Neural cell (in vitro differentiated cells): ENCODE results near the gene AQP2. TPM values are rescaled to one million over a fixed set of nuclear protein-coding genes. Genes with fewer than 3 reads are reported as not detected.

Experiments
- H2AFZ ChIP-seq: fragments of 200-600, 300-800 bp; sonication (generic), shearing (Covaris generic); 2 replicates; pipeline ENCODE4 v1.6.0; 2014; ENCODE audit warnings: low read depth, mild to moderate bottlenecking, antibody characterized with exemption, low read length, moderate library complexity
- H3F3A ChIP-seq: fragments of 200-600 bp; shearing (Covaris generic); 2 replicates; pipeline ENCODE4 v1.6.1; 2016; ENCODE audit warnings: mild to moderate bottlenecking, moderate library complexity, mixed read lengths, antibody characterized with exemption, low read length; ENCODE audit not compliant: insufficient read depth, poor library complexity, severe bottlenecking
- H3K27ac ChIP-seq: fragments of 200-600, 300-800 bp; sonication (generic), shearing (Covaris generic); 2 replicates; pipeline ENCODE4 v1.5.1; 2014; ENCODE audit warnings: mild to moderate bottlenecking, low read length, moderate library complexity
- H3K27me3 ChIP-seq: fragments of 300-800, 200-600 bp; sonication (generic), shearing (Covaris generic); 2 replicates; pipeline ENCODE4 v1.6.0; 2014; ENCODE audit warnings: mild to moderate bottlenecking, low read depth, low read length, moderate library complexity; ENCODE audit not compliant: insufficient read depth
- H3K36me3 ChIP-seq: fragments of 300-800, 200-600 bp; sonication (generic), shearing (Covaris generic); 2 replicates; pipeline ENCODE4 v1.5.1; 2014; ENCODE audit warnings: mild to moderate bottlenecking, antibody characterized with exemption, low read length, moderate library complexity; ENCODE audit not compliant: insufficient read depth
- H3K4me2 ChIP-seq: fragments of 300-800, 200-600 bp; sonication (generic), shearing (Covaris generic); 2 replicates; pipeline ENCODE4 v1.6.0; 2014; ENCODE audit warnings: mild to moderate bottlenecking, low read length
- H3K4me3 ChIP-seq: fragments of 300-800, 200-600 bp; sonication (generic), shearing (Covaris generic); 2 replicates; pipeline ENCODE4 v1.5.1; 2014; ENCODE audit warnings: mild to moderate bottlenecking, low read length, moderate library complexity
- H3K79me2 ChIP-seq: fragments of 200-600 bp; shearing (Covaris generic); replicated peaks from 2 replicates; pipeline ENCODE4 v1.6.0; 2014; ENCODE audit warnings: mild to moderate bottlenecking, low read length, moderate library complexity; ENCODE audit not compliant: insufficient read depth
- H3K9ac ChIP-seq: fragments of 300-800, 200-600 bp; sonication (generic), shearing (Covaris generic); 2 replicates; pipeline ENCODE4 v1.6.1; 2016; ENCODE audit warnings: mild to moderate bottlenecking, low read length, mixed read lengths
- H3K9me2 ChIP-seq: fragments of 200-600 bp; shearing (Covaris generic); 2 replicates; pipeline ENCODE4 v1.6.1; 2016; ENCODE audit warnings: mild to moderate bottlenecking, low read length, mixed read lengths; ENCODE audit not compliant: insufficient read depth
- H3K9me3 ChIP-seq: fragments of 200-600, 300-800 bp; sonication (generic), shearing (Covaris generic); 2 replicates; pipeline ENCODE4 v1.6.1; 2016; ENCODE audit warnings: mild to moderate bottlenecking, mixed run types, low read length, moderate library complexity, mixed read lengths
- H4K20me1 ChIP-seq: fragments of 200-600 bp; shearing (Covaris generic); 2 replicates; pipeline ENCODE4 v1.6.1; 2016; ENCODE audit warnings: mild to moderate bottlenecking, mixed run types; ENCODE audit not compliant: insufficient read depth
- EP300 ChIP-seq: fragments of 450-650 bp; conservative IDR thresholded peaks from 2 replicates; pipeline ENCODE4 v1.6.1; 2014; ENCODE audit warnings: antibody characterized with exemption, mild to moderate bottlenecking, moderate library complexity; ENCODE audit not compliant: poor library complexity, severe bottlenecking
- EZH2 ChIP-seq: fragments of 200-600, 300-800 bp; shearing (Covaris generic), sonication (generic); IDR thresholded peaks from 2 replicates; pipeline ENCODE4 v1.6.1; 2014; ENCODE audit warnings: antibody characterized with exemption, low read length, borderline replicate concordance, mild to moderate bottlenecking; ENCODE audit not compliant: insufficient read depth, poor library complexity, severe bottlenecking
- MXI1 ChIP-seq: fragments of 450-650 bp; conservative IDR thresholded peaks from 2 replicates; pipeline ENCODE4 v1.6.1; 2014; ENCODE audit warnings: antibody characterized with exemption, mild to moderate bottlenecking; ENCODE audit not compliant: poor library complexity, severe bottlenecking
- POLR2AphosphoS5 ChIP-seq: IDR thresholded peaks from 2 replicates; pipeline ENCODE4 v1.6.1; 2012
- RAD21 ChIP-seq: fragments of 450-650 bp; conservative IDR thresholded peaks from 2 replicates; pipeline ENCODE4 v1.6.1; 2014; ENCODE audit warnings: antibody characterized with exemption, mild to moderate bottlenecking, moderate library complexity
- SMC3 ChIP-seq: fragments of 450-650 bp; conservative IDR thresholded peaks from 2 replicates; pipeline ENCODE4 v1.6.1; 2014; ENCODE audit warnings: antibody characterized with exemption, mild to moderate bottlenecking, moderate library complexity; ENCODE audit not compliant: poor library complexity
- TAF1 ChIP-seq: IDR thresholded peaks from 2 replicates; pipeline ENCODE4 v1.6.1; 2012; ENCODE audit warnings: low read depth
- polyA plus RNA-seq: library from polyadenylated mRNA; depleted of rRNA; stranded (reverse); fragments of >200 nt; gene quantifications from 2 replicates; pipeline ENCODE4 v1.2.3, GENCODE V29; 2014
- TF ChIP-seq, protein P1 (sequence below): IDR thresholded peaks from 2 replicates; pipeline ENCODE4 v1.6.1; 2012; ENCODE audit warnings: borderline replicate concordance
- TF ChIP-seq, protein P2 (sequence below): fragments of 450-650 bp; IDR thresholded peaks from 2 replicates; pipeline ENCODE4 v1.5.1; 2014; ENCODE audit warnings: antibody characterized with exemption, mild to moderate bottlenecking, moderate library complexity; ENCODE audit not compliant: poor library complexity, severe bottlenecking

AQP2 gene
- polyA plus RNA-seq, 1 donor from 2014 or later = not detected

DNA sequence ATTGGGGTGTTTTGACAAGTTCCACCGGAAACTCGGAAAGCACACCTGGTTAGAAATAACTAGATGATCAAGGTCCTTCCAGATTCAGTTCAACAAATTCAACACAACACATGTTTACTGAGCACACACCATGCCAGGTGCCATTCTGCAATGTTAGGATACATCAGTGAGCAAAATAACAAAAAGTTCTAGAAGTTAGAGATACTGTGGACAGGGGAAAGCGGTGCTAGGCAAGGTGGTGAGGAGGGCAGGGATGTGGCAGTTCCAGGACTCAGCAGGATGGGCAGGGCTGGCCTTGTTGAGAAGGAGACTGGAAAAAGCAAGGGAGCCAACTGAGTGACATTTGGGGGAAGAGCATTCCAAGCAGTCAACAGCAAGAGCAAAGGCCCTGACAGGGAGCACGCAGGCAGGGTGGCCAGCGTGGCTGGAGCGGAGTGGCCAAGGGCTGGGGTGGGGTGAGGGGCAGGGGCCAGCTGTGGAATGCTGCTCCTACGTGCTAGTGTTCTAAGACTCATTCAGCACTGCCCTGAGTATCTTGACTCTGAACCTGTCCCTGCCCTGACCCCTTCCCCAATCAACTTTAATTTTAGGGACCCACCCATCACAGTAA lies 27.4 kb upstream of the AQP2 start:
- Histone ChIP-seq H3K36me3 (no peaks in the 10 kb centered on the region), H3K9me2 (no peaks in the 10 kb centered on the region), H3K27me3 (no peaks in the 10 kb centered on the region), H3F3A (no peaks in the 10 kb centered on the region), H3K4me3 (no peak overlapping the region), H3K9ac (no peak overlapping the region), H3K79me2 (no peaks in the 10 kb centered on the region), H2AFZ (no peak overlapping the region), H4K20me1 (no peaks in the 10 kb centered on the region), H3K4me2 (no peak overlapping the region), H3K27ac (no peak overlapping the region), H3K9me3 (no peaks in the 10 kb centered on the region)
- TF ChIP-seq TAF1 (no peak), EP300 (no peak), EZH2 (no peak), POLR2AphosphoS5 (no peak), MXI1 (no peak), RAD21 (no peak)
- TF ChIP-seq, protein P1, sequence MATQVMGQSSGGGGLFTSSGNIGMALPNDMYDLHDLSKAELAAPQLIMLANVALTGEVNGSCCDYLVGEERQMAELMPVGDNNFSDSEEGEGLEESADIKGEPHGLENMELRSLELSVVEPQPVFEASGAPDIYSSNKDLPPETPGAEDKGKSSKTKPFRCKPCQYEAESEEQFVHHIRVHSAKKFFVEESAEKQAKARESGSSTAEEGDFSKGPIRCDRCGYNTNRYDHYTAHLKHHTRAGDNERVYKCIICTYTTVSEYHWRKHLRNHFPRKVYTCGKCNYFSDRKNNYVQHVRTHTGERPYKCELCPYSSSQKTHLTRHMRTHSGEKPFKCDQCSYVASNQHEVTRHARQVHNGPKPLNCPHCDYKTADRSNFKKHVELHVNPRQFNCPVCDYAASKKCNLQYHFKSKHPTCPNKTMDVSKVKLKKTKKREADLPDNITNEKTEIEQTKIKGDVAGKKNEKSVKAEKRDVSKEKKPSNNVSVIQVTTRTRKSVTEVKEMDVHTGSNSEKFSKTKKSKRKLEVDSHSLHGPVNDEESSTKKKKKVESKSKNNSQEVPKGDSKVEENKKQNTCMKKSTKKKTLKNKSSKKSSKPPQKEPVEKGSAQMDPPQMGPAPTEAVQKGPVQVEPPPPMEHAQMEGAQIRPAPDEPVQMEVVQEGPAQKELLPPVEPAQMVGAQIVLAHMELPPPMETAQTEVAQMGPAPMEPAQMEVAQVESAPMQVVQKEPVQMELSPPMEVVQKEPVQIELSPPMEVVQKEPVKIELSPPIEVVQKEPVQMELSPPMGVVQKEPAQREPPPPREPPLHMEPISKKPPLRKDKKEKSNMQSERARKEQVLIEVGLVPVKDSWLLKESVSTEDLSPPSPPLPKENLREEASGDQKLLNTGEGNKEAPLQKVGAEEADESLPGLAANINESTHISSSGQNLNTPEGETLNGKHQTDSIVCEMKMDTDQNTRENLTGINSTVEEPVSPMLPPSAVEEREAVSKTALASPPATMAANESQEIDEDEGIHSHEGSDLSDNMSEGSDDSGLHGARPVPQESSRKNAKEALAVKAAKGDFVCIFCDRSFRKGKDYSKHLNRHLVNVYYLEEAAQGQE = no peak
- TF ChIP-seq, protein P2, sequence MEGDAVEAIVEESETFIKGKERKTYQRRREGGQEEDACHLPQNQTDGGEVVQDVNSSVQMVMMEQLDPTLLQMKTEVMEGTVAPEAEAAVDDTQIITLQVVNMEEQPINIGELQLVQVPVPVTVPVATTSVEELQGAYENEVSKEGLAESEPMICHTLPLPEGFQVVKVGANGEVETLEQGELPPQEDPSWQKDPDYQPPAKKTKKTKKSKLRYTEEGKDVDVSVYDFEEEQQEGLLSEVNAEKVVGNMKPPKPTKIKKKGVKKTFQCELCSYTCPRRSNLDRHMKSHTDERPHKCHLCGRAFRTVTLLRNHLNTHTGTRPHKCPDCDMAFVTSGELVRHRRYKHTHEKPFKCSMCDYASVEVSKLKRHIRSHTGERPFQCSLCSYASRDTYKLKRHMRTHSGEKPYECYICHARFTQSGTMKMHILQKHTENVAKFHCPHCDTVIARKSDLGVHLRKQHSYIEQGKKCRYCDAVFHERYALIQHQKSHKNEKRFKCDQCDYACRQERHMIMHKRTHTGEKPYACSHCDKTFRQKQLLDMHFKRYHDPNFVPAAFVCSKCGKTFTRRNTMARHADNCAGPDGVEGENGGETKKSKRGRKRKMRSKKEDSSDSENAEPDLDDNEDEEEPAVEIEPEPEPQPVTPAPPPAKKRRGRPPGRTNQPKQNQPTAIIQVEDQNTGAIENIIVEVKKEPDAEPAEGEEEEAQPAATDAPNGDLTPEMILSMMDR = no peak

DNA sequence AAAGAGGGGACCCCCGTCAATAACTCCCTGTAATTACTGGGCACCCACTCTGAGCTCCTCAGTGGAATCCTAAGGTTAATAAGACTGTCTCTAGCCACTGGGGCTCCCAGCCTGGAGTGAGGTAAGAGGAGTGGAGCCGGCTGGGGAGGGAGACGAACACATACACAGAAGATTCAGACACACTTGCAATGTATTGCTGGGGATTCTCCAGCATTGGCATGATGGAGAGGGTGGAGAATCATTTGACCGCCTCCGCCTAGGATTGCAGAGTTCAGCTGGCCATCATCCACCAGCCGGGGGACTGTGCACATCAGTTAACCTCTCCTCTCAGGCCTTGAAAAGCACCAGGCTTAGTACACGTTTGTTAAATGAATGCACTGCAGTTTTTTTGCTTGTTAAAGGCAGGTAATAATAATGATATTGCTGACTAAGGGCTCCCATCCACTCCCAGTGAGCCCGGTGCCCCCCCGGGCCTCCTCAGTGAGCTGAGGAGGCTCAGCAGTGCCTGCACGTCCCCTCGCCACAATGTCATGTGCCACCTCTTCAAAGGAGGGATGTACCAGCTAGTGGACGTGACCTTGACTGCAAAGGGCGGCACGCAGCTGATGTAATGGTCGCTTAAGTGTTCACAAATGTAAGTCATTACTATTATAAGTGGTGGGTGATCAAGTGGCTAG lies 26.5 kb upstream of the AQP2 start:
- no peak overlapping the region for H2AFZ ChIP-seq
- TF ChIP-seq SMC3 = no peak
- TF ChIP-seq TAF1 = no peak
- TF ChIP-seq, protein P1 = no peak
- TF ChIP-seq, protein P2 = no peak
- TF ChIP-seq MXI1 = no peak
- no peak for TF ChIP-seq EP300
- no peak for TF ChIP-seq POLR2AphosphoS5
- no peak for TF ChIP-seq RAD21
- TF ChIP-seq EZH2 = no peak
- no peaks in the 10 kb centered on the region for H3K9me2 ChIP-seq
- no peaks in the 10 kb centered on the region for H4K20me1 ChIP-seq
- H3K36me3 ChIP-seq = no peaks in the 10 kb centered on the region
- no peaks in the 10 kb centered on the region for H3K9me3 ChIP-seq
- H3K27ac ChIP-seq = no peak overlapping the region
- H3F3A ChIP-seq = no peaks in the 10 kb centered on the region
- no peak overlapping the region for H3K4me3 ChIP-seq
- no peak overlapping the region for H3K9ac ChIP-seq
- H3K79me2 ChIP-seq = no peaks in the 10 kb centered on the region
- H3K27me3 ChIP-seq = no peaks in the 10 kb centered on the region
- no peak overlapping the region for H3K4me2 ChIP-seq
